ENCODE measurements around the gene SLC66A1.

GRCh38 chr1:19368964-19369363, 56.8 kb downstream of the SLC66A1 start:
- TF ChIP-seq CTCF (IDR thresholded peaks at IDR 0.05; ENCODE audit: low read depth, low read length): no peak
- no peak for TF ChIP-seq EZH2phosphoT487 (IDR thresholded peaks at IDR 0.05; ENCODE audit: low read depth)

Data from OCI-LY3 (cell line).